Uterus (tissue), 4 donors: ENCODE results near the gene ADIPOQ. TPM values are rescaled to one million over a fixed set of nuclear protein-coding genes. Genes with fewer than 3 reads are reported as not detected.

Experiments used
- DNase-seq, 2 donors: peaks; one replicate each; pipeline ENCODE4 v3.0.0-alpha.2; 2019 to 2020
- H3K27ac ChIP-seq, 2 donors: fragments of 200-600 bp; sonication (generic); 1 replicate in 1 of 2; 2 replicates in 1 of 2; pipeline ENCODE4 v1.5.1; 2016 to 2018
- H3K27me3 ChIP-seq, 2 donors: fragments of 200-600 bp; sonication (generic); one replicate each; pipeline ENCODE4 v1.5.1; 2018 to 2019; ENCODE audit warnings: control low read depth in 1 of 2
- H3K36me3 ChIP-seq, 2 donors: fragments of 200-600 bp; sonication (generic); one replicate each; pipeline ENCODE4 v1.5.1; 2019; ENCODE audit warnings: control low read depth in 1 of 2
- H3K4me1 ChIP-seq, 2 donors: fragments of 200-600 bp; sonication (generic); one replicate each; pipeline ENCODE4 v1.5.1; 2018 to 2019; ENCODE audit warnings: control low read depth in 1 of 2
- H3K4me3 ChIP-seq, 2 donors: fragments of 200-600 bp; sonication (generic); 1 replicate in 1 of 2; 2 replicates in 1 of 2; pipeline ENCODE4 v1.5.1; 2018 to 2019; ENCODE audit warnings: mild to moderate bottlenecking in 1 of 2
- H3K9me3 ChIP-seq, 2 donors: fragments of 200-600 bp; sonication (generic); one replicate each; pipeline ENCODE4 v1.5.1; 2019; ENCODE audit warnings: control low read depth in 1 of 2
- POLR2A ChIP-seq, 2 donors: fragments of 450-650 bp; IDR thresholded peaks; one replicate each; pipeline ENCODE4 v1.6.1; 2016; ENCODE audit warnings: antibody characterized with exemption in 2 of 2, mild to moderate bottlenecking in 1 of 2, moderate library complexity in 1 of 2
- intact Hi-C: fragments of 100-400 bp; cut with DNase I; formaldehyde crosslinking; loops from one replicate; pipeline ENCODE4 v1.15.1; 2023; ENCODE audit warnings: low total_unique reads
- total RNA-seq, 4 donors: library from RNA; depleted of rRNA in 3 of 4; stranded (reverse); fragments of >200 nt in 3 of 4; gene quantifications; one replicate each; pipeline versions ENCODE4 v1.1.0 to v1.2.4, GENCODE V29; 2014 to 2023
- TF ChIP-seq, protein P1 (sequence below), 4 experiments: fragments of 200-600 bp in 2 of 4; fragments of 450-650 bp in 2 of 4; sonication (generic) in 2 of 4; IDR thresholded peaks; one replicate each; pipeline ENCODE4 v1.5.1; 2016 to 2019; ENCODE audit warnings: antibody characterized with exemption in 4 of 4, mild to moderate bottlenecking in 2 of 4, moderate library complexity in 1 of 4
- donor health status: DM: yes; HTN: yes; CAD: no.

The ADIPOQ gene
- total RNA-seq, 4 donors from 2014 or later = not detected

DNA sequence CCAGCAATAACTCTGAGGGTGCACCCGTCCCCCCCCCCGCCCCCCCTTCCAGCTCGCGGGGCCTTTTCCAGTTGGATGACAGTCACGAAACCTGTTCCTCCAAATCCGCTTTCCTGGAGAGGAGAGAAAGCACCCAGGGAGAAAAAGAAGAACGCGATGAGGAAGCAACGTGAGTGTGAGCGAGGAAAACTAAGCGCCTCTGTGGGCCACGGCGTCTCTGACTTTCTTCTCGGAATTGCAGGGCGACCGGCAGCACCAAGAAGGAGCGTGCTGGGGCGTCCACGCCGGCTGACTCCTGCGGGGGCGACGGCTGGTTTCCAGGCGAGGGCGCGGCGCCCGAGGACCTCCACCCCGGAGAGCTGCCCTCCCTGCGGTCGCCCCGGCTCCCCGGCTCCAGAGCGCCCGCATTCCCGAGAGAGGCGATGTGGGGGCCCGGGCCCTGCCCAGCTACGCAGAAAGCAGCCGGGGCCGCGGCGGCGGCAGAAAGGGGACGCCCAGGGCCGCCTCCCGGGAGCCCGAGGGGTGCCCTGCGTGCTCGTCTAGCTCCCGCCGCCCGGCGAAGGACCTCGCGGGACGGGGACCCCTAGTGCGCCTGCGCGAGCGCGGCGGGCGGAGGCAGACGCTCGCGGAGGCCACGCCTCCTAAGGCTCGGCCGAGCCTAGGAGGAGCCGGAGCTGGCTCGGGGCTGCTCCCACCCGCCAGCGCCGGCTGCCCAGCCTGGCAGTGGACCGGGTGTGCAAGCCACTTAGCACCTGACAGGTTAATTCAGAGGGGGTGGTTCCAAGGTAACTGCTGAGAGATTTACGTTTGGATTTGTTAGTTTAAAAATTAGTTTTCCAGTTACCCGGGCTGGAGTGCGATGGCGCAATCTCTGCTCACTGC, 15.3 kb upstream of the ADIPOQ start:
- peaks cover 0 to 7% of the 10 kb centered on the region in 2 donors for H3K4me1 ChIP-seq
- no peak overlapping the region for H3K27ac ChIP-seq
- H3K27me3 ChIP-seq = peaks cover 0 to 40% of the 10 kb centered on the region in 2 donors
- intact Hi-C loops = no loop called here
- H3K9me3 ChIP-seq = no peaks in the 10 kb centered on the region
- TF ChIP-seq POLR2A (IDR thresholded peaks at IDR 0.05) = peak; percentile 8 to 42
- TF ChIP-seq, protein P1, sequence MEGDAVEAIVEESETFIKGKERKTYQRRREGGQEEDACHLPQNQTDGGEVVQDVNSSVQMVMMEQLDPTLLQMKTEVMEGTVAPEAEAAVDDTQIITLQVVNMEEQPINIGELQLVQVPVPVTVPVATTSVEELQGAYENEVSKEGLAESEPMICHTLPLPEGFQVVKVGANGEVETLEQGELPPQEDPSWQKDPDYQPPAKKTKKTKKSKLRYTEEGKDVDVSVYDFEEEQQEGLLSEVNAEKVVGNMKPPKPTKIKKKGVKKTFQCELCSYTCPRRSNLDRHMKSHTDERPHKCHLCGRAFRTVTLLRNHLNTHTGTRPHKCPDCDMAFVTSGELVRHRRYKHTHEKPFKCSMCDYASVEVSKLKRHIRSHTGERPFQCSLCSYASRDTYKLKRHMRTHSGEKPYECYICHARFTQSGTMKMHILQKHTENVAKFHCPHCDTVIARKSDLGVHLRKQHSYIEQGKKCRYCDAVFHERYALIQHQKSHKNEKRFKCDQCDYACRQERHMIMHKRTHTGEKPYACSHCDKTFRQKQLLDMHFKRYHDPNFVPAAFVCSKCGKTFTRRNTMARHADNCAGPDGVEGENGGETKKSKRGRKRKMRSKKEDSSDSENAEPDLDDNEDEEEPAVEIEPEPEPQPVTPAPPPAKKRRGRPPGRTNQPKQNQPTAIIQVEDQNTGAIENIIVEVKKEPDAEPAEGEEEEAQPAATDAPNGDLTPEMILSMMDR (IDR thresholded peaks at IDR 0.05) = no peak
- DNase-seq = peak; percentile 54 to 76
- peak overlapping the region; percentile 22 to 48 for H3K4me3 ChIP-seq
- no peaks in the 10 kb centered on the region for H3K36me3 ChIP-seq

DNA sequence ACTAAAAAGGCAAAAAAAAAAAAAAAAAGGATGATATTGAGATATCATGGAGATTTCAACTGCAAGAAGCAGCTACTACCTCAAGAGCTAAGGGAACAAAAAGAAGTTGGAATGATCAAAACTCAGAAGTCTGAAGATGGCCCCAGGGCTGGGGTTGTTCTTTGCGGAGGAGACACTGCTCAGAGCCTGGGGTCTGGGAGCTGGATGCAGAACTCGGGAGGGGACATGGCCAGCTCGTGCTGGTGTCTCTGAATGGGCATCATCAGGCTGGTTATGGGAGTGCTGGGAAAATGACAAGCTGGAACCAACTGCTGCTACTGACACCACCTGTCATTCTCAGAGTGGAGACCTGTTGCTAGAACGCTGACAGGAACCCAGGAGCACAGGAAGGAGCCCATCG, 14.2 kb upstream of the ADIPOQ start:
- Histone ChIP-seq H3K9me3 (no peaks in the 10 kb centered on the region), H3K27ac (no peak overlapping the region), H3K36me3 (no peaks in the 10 kb centered on the region), H3K4me3 (no peak overlapping the region), H3K4me1 (peaks cover 0 to 7% of the 10 kb centered on the region in 2 donors), H3K27me3 (peaks cover 0 to 43% of the 10 kb centered on the region in 2 donors)
- DNase-seq = no peak
- intact Hi-C loops = no loop called here
- no peak for TF ChIP-seq POLR2A (IDR thresholded peaks at IDR 0.05)
- TF ChIP-seq, protein P1 (IDR thresholded peaks at IDR 0.05) = no peak

DNA sequence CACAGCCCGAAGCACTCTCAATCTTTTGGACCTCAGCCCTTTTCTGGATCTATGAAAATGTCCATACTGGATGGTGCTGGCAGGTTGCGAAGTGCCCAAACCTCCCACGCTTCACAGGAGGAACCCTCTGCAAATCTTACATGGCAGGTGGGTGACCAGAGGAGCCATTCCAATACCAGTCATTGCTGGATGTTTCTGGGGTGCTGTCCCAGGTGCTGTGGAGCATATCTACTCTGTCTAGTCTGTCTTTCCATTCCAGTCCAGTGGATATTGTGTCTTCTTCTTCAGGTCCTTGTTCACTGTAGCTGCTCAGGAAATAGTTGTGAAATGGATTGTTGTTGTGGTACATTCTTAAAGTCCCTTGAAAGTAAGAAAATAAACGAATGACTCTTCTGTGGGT, 10.7 kb upstream of the ADIPOQ start:
- no peaks in the 10 kb centered on the region for H3K4me1 ChIP-seq
- intact Hi-C loops = no loop called here
- TF ChIP-seq, protein P1 (IDR thresholded peaks at IDR 0.05) = no peak
- no peak for TF ChIP-seq POLR2A (IDR thresholded peaks at IDR 0.05)
- DNase-seq = no peak
- H3K36me3 ChIP-seq = no peaks in the 10 kb centered on the region
- no peak overlapping the region for H3K27ac ChIP-seq
- H3K9me3 ChIP-seq = no peaks in the 10 kb centered on the region
- H3K4me3 ChIP-seq = no peak overlapping the region
- H3K27me3 ChIP-seq = peaks cover 0 to 43% of the 10 kb centered on the region in 2 donors

DNA sequence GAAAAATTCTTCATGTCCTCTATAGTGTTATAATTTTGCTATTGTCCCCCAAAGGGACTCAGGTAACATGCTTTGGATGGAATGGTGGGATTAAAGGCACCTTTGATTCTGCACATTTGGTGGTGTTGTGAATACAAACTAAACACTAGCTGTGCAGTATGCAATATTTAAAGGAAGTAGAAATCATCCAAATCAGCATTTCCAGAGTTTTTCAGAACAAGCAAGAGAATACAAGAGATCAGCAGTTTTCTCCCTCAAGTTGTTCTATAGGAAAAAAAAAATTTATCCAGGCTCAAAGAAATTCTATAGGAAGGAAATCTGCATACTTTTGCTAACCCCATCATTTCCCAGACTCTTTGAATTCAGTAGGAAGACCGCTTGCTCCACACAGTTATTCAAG, 10.2 kb upstream of the ADIPOQ start:
- no peak for DNase-seq
- Histone ChIP-seq H3K4me3 (no peak overlapping the region), H3K9me3 (no peaks in the 10 kb centered on the region), H3K36me3 (no peaks in the 10 kb centered on the region), H3K27me3 (peaks cover 0 to 43% of the 10 kb centered on the region in 2 donors), H3K4me1 (no peaks in the 10 kb centered on the region), H3K27ac (no peak overlapping the region)
- TF ChIP-seq, protein P1 (IDR thresholded peaks at IDR 0.05) = no peak
- TF ChIP-seq POLR2A (IDR thresholded peaks at IDR 0.05) = no peak
- intact Hi-C loops = no loop called here

DNA sequence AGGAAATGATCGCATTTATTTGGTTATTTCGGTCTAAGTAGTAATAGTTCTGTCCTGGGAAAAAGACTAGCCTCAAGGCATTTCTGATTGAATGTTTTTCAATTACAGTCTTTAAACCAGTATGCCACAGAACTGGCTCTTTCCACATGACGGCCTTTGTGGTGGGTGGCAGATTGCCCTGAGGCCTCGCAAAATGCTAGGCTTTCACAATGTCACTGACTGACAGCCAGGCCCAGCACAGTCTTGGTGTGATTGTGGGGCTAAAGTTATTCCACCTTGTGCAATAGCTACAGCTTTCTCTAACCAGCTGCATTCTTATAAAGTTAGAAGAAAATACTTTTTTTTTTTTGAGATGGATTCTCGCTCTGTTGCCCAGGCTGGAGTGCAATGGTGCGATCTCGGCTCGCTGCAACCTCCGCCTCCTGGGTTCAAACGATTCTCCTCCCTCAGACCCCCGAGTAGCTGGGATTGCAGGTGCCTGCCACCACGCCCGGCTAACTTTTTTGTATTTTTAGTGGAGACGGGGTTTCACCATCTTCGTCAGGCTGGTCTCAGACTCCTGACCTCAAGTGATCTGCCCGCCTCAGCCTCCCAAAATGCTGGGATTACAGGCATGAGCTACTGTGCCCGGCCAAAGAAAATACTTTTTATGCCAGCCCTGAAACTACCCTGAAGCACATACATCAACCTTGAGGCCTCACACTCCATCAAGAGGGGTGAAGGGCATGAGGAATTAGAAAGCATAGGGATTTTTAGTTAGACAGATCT, 2.5 kb upstream of the ADIPOQ start:
- no peaks in the 10 kb centered on the region for H3K9me3 ChIP-seq
- H3K4me1 ChIP-seq = no peaks in the 10 kb centered on the region
- intact Hi-C loops = no loop called here
- DNase-seq = no peak
- H3K27ac ChIP-seq = no peak overlapping the region
- H3K27me3 ChIP-seq = no peaks in the 10 kb centered on the region
- no peak overlapping the region for H3K4me3 ChIP-seq
- TF ChIP-seq POLR2A (IDR thresholded peaks at IDR 0.05) = no peak
- TF ChIP-seq, protein P1 (IDR thresholded peaks at IDR 0.05) = no peak
- H3K36me3 ChIP-seq = no peaks in the 10 kb centered on the region
